Pancreas (tissue), 10 donors: ENCODE measurements around the gene PHLDA3. TPM values are rescaled to one million over a fixed set of nuclear protein-coding genes. Genes with fewer than 3 reads are reported as not detected.
"Not testable (repeated sequence)": the region's sequence is repeated elsewhere in the genome, so short reads cannot be mapped to it uniquely, and the experiment has no call there.

Source experiments
- ATAC-seq, 4 donors: fragments of 200-7000 bp; cut with Tn5 transposase; one replicate each; pipeline versions ENCODE4 v1.8.0 to v1.9.1; 2020; ENCODE audit warnings: mild to moderate bottlenecking in 4 of 4, moderate library complexity in 4 of 4
- DNase-seq, 6 donors: peaks; one replicate each; pipeline ENCODE4 v3.0.0-alpha.2; 2020
- FAIRE-seq: peaks from 2 replicates; lab custom pipeline; 2012; peaks lifted over from hg19 to GRCh38; lab: Jason Lieb, UNC
- H3K27ac ChIP-seq, 4 donors: fragments of 200-600 bp; sonication (generic); 1 replicate in 3 of 4; 2 replicates in 1 of 4; pipeline versions ENCODE4 v1.5.0 to v1.8.0; 2020
- H3K27me3 ChIP-seq, 4 donors: fragments of 200-600 bp; one replicate each; pipeline ENCODE4 v1.8.0; 2021
- H3K36me3 ChIP-seq, 3 donors: fragments of 200-600 bp; sonication (generic) in 1 of 3; one replicate each; pipeline versions ENCODE4 v1.5.0 to v1.8.0; 2020 to 2021
- H3K4me1 ChIP-seq, 3 donors: fragments of 200-600 bp; one replicate each; pipeline ENCODE4 v1.8.0; 2021
- H3K4me3 ChIP-seq, 4 donors: fragments of 200-600 bp; sonication (generic) in 2 of 4; one replicate each; pipeline versions ENCODE4 v1.5.0 to v1.8.0; 2020 to 2021
- H3K9me3 ChIP-seq, 4 donors: fragments of 200-600 bp; one replicate each; pipeline ENCODE4 v1.8.0; 2021
- WGBS, 2 donors: extraction: QIAGEN DNeasy Blood & Tissue Kit; methylation state at CpG; one replicate each; pipeline ENCODE4 v1.1.7; 2013; 5-methylcytosine and 5-hydroxymethylcytosine counted together
- intact Hi-C, 3 donors: fragments of 100-400 bp; cut with DNase I; formaldehyde crosslinking; loops; one replicate each; pipeline versions ENCODE4 v1.11.1 to v1.14.2; 2022
- polyA plus RNA-seq, 2 donors: library from polyadenylated mRNA; stranded (reverse); fragments of 200-250 nt; gene quantifications; one replicate each; pipeline ENCODE4 v1.2.3, GENCODE V29; 2013
- total RNA-seq, 6 donors: library from RNA; stranded (reverse); fragmentation: NEBNext Ultra II Directional in 4 of 6; extraction: Animal tissue kit (Norgen Biotek cat#: 25700) in 4 of 6; gene quantifications; one replicate each; pipeline versions ENCODE4 v1.2.1 to v1.2.4, GENCODE V29; 2021 to 2023
- TF ChIP-seq, protein P1 (sequence below), 4 donors: fragments of 200-600 bp; sonication (generic) in 3 of 4; IDR thresholded peaks; one replicate each; pipeline versions ENCODE4 v1.5.0 to v1.8.0; 2021; ENCODE audit warnings: antibody characterized with exemption in 4 of 4
- donor health status: healthy with polysubstance abuse.
- donor health status: DM: no; HTN: no; CAD: no; lungs with moderate emphysema.
- donor health status: DM: no; HTN: no; CAD: no.
- donor health status: control.
- donor health status: control.
- donor health status: Bipolar disorder and iron deficiency.
- donor health status: DM: yes; HTN: yes; CAD: no.
- donor health status: DM: no; HTN: no; CAD: no.
- donor health status: DM: no; HTN: no; CAD: no.
- donor health status: DM: yes; HTN: yes; CAD: no.

PHLDA3 gene
- total and polyA plus RNA-seq, 8 donors: 8.6 to 24.4 (median 12.8) TPM

DNA sequence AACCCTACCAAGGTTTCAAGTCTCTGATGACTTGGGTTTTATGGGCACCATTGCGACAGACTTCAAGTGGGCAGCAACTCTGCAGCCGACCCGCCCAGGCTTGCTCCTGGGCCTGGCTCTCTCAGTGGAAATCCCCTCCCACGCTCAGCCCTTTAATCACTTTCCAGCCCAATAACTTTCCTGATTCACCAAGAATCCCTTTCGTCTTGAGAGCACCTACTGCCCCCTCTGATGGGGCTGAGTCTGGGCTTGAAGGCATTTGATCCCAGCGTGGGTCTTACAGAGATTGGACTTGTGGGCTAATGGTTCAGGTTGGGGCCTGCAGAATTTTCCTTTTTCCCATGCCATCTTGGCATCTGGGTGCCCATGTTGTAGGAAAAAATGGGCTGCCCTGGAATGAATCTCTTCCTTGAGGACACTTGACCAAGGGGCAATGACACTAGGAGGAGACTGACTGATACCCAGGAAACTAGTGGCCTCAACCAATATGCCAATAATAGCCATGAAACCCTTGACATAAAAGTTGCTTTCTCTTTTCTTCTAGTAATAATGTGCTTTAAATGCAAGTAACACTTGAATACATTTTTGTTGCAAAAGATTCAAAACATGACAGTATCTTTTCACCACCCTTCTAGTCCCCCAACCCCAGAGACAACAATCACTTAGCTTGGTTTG is 7.8 kb upstream of the PHLDA3 start:
- ATAC-seq (no peak), FAIRE-seq (no peak), DNase-seq (no peak)
- Histone ChIP-seq H3K36me3 (no peaks in the 10 kb centered on the region), H3K27ac (no peak overlapping the region), H3K4me3 (no peak overlapping the region), H3K27me3 (no peaks in the 10 kb centered on the region), H3K9me3 (no peaks in the 10 kb centered on the region), H3K4me1 (peaks cover 3 to 14% (median 10%) of the 10 kb centered on the region in 3 donors)
- TF ChIP-seq, protein P1, sequence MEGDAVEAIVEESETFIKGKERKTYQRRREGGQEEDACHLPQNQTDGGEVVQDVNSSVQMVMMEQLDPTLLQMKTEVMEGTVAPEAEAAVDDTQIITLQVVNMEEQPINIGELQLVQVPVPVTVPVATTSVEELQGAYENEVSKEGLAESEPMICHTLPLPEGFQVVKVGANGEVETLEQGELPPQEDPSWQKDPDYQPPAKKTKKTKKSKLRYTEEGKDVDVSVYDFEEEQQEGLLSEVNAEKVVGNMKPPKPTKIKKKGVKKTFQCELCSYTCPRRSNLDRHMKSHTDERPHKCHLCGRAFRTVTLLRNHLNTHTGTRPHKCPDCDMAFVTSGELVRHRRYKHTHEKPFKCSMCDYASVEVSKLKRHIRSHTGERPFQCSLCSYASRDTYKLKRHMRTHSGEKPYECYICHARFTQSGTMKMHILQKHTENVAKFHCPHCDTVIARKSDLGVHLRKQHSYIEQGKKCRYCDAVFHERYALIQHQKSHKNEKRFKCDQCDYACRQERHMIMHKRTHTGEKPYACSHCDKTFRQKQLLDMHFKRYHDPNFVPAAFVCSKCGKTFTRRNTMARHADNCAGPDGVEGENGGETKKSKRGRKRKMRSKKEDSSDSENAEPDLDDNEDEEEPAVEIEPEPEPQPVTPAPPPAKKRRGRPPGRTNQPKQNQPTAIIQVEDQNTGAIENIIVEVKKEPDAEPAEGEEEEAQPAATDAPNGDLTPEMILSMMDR (IDR thresholded peaks at IDR 0.05): no peak
- intact Hi-C loops: no loop called here
- WGBS, 2 donors: 83 to 88% methylated on average over 6 of the region's 6 CpGs

DNA sequence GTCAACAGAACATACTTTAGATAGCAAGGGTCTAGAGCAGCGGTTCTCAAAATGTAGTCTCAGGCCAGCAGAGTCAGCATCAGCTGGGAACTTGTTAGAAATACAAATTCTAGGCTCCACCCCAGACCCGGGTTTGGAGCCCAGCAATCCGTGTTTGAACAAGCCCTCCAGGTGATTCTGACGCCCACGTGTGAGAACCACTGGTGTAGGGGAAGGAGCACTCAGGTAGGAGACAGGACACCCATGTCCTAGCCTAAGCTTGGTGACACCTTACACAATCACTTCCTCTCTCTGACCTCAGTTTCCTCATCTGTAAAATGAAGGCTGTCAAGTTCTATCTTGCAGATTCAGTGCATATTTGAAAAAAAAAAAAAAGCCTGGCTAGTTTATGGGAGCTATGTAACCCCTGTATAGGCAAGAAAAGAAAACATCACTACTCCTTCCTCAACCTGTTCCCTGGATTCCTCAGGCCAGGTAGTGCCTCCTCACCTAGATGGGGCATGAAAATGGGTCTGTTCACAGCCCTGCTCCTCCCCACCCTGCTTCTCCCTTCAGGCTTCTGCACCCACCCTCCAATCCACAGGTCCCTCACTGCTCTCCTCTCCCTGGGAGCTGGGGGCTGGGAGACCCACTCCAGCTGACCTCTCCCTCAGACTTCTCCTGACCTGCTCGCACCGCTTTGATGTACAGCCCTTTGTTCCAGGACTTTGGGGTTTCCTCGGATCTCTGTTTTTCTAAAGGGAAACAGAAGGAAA is 7.1 kb upstream of the PHLDA3 start:
- intact Hi-C loops: no loop called here
- 64 to 67% methylated on average over 8 of the region's 8 CpGs for WGBS, 2 donors
- FAIRE-seq: no peak
- no peaks in the 10 kb centered on the region for H3K27me3 ChIP-seq
- H3K9me3 ChIP-seq: no peaks in the 10 kb centered on the region
- TF ChIP-seq, protein P1 (IDR thresholded peaks at IDR 0.05): no peak
- H3K4me1 ChIP-seq: peaks cover 3 to 8% (median 7%) of the 10 kb centered on the region in 3 donors
- H3K36me3 ChIP-seq: no peaks in the 10 kb centered on the region
- no peak overlapping the region for H3K27ac ChIP-seq
- ATAC-seq: no peak
- DNase-seq: no peak
- no peak overlapping the region for H3K4me3 ChIP-seq

DNA sequence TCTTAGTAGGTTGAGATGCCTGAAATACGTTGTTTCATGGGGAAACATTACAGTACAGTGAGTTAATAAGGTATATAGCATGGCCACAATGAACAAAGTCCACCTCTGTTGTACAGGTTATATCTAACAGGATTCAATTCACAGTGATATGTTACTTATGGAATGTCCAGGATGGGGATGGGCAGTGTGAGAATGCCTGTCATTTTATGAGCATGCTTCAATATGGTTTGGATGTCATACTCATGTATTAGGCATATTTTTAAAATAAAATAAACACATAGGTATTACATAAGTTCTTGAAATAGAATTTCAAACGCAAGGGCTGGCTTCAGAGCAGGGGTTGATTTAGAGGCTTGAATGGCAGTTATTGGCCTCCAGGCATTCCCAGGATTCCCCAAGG is 6.1 kb upstream of the PHLDA3 start:
- Histone ChIP-seq H3K27me3 (no peaks in the 10 kb centered on the region), H3K9me3 (no peaks in the 10 kb centered on the region), H3K4me3 (no peak overlapping the region), H3K27ac (no peak overlapping the region), H3K4me1 (peaks cover 3 to 4% (median 3%) of the 10 kb centered on the region in 3 donors), H3K36me3 (no peaks in the 10 kb centered on the region)
- intact Hi-C loops: no loop called here
- TF ChIP-seq, protein P1 (IDR thresholded peaks at IDR 0.05): no peak
- no peak for DNase-seq
- WGBS, 2 donors: 49 to 61% methylated on average over 2 of the region's 2 CpGs
- ATAC-seq: no peak
- no peak for FAIRE-seq

DNA sequence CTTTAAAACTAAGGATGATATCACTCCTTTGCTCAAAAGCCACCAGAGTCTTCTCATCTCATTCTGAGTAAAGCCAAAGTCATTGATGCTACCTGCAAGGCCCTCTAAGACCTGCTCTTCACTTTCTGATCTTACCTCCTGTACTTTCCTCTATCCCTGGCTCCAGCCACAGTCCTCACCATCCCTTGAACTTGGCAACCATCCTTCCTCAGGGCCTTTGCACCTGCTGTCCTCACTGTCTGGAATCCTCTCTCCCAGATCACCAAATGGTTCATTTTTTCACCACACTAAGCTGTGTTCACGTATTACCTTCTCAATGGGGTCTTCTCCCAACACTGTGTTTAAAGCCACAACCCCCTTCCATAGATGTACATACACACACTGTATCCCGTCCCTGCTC is 4.3 kb upstream of the PHLDA3 start:
- Histone ChIP-seq H3K4me1 (no peaks in the 10 kb centered on the region), H3K4me3 (no peak overlapping the region), H3K27ac (no peak overlapping the region), H3K27me3 (no peaks in the 10 kb centered on the region), H3K9me3 (no peaks in the 10 kb centered on the region), H3K36me3 (no peaks in the 10 kb centered on the region)
- intact Hi-C loops: no loop called here
- WGBS, 2 donors: 85 to 86% methylated on average over 2 of the region's 2 CpGs
- ATAC-seq: no peak
- TF ChIP-seq, protein P1 (IDR thresholded peaks at IDR 0.05): no peak
- no peak for FAIRE-seq
- no peak for DNase-seq

DNA sequence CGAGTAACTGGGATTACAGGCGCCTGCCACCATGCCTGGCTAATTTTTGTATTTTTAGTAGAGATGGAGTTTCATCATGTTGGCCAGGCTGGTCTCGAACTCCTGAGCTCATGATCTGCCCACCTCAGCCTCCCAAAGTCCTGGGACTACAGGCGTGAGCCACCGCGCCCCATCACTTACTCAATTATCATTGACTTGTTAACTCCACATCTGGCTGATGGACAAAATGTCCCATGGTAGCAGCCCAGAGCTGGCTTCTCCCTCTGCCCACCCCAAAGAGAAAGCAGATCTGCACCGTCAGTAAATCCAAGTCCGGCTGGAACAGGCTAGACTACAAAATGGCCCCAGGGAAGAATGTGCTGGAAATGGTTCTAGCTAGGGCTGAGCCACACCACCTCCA is 3.3 kb upstream of the PHLDA3 start:
- H3K9me3 ChIP-seq, intact Hi-C loops, ATAC-seq, FAIRE-seq, H3K36me3 ChIP-seq, H3K4me3 ChIP-seq, H3K4me1 ChIP-seq, DNase-seq, H3K27ac ChIP-seq, H3K27me3 ChIP-seq: not testable (repeated sequence)
- WGBS, 2 donors: 90 to 93% methylated on average over 8 of the region's 8 CpGs
